Transverse colon (tissue), 4 donors: ENCODE data around the gene TNRC18. TPM values are rescaled to one million over a fixed set of nuclear protein-coding genes. Genes with fewer than 3 reads are reported as not detected.

ENCODE experiments used
- DNase-seq: peaks from one replicate; pipeline ENCODE4 v3.0.0-alpha.2; 2019
- H3K27ac ChIP-seq, 4 donors: fragments of 200-600 bp; sonication (generic); 2 replicates each; pipeline ENCODE4 v1.5.1; 2016 to 2018; ENCODE audit warnings: inconsistent platforms in 4 of 4
- H3K27me3 ChIP-seq: fragments of 200-600 bp; sonication (generic); 2 replicates; pipeline ENCODE4 v1.5.1; 2017; ENCODE audit warnings: inconsistent platforms
- H3K36me3 ChIP-seq, 4 donors: fragments of 200-600 bp; sonication (generic); 2 replicates each; pipeline ENCODE4 v1.5.1; 2017 to 2019; ENCODE audit warnings: inconsistent platforms in 4 of 4
- H3K4me1 ChIP-seq, 4 donors: fragments of 200-600 bp; sonication (generic); 2 replicates each; pipeline ENCODE4 v1.5.1; 2017 to 2020; ENCODE audit warnings: inconsistent platforms in 4 of 4
- H3K4me3 ChIP-seq, 4 donors: fragments of 200-600 bp; sonication (generic); 1 replicate in 1 of 4; 2 replicates in 3 of 4; pipeline versions ENCODE4 v1.5.1 to v1.6.1; 2017 to 2019; ENCODE audit warnings: inconsistent platforms in 4 of 4
- H3K9me3 ChIP-seq, 2 donors: fragments of 200-600 bp; sonication (generic); 2 replicates each; pipeline ENCODE4 v1.5.1; 2017 to 2019; ENCODE audit warnings: inconsistent platforms in 2 of 2
- CTCF ChIP-seq, 5 experiments: fragments of 200-600 bp in 3 of 5; fragments of 450-650 bp in 2 of 5; sonication (generic) in 3 of 5; IDR thresholded peaks; 1 replicate in 2 of 5; 2 replicates in 3 of 5; pipeline ENCODE4 v1.5.1; 2016 to 2017; ENCODE audit warnings: antibody characterized with exemption in 5 of 5, inconsistent platforms in 3 of 5, mild to moderate bottlenecking in 2 of 5, moderate library complexity in 1 of 5
- EP300 ChIP-seq: sonication (generic); formaldehyde crosslinking; IDR thresholded peaks from one replicate; pipeline ENCODE4 v1.6.1; 2017; ENCODE audit warnings: antibody characterized with exemption, low read depth
- POLR2A ChIP-seq: fragments of 450-650 bp; IDR thresholded peaks from one replicate; pipeline ENCODE4 v1.6.1; 2016; ENCODE audit warnings: antibody characterized with exemption, mild to moderate bottlenecking, moderate library complexity
- POLR2AphosphoS5 ChIP-seq, 3 donors: sonication (generic); formaldehyde crosslinking; IDR thresholded peaks; one replicate each; pipeline ENCODE4 v1.6.1; 2016; ENCODE audit warnings: antibody characterized with exemption in 3 of 3
- WGBS, 2 donors: methylation state at CpG; one replicate each; pipeline ENCODE4 v1.1.5; 2018; ENCODE audit warnings: low coverage in 1 of 2; 5-methylcytosine and 5-hydroxymethylcytosine counted together
- in situ Hi-C, 4 donors: fragments of 200-750 bp; cut with MboI; loops; one replicate each; pipeline versions ENCODE4 v1.15.0 to v1.15.1; 2017; ENCODE audit warnings: low sequenced_read_pairs in 3 of 4, low pct_ligation_motif_present in 1 of 4, low pct_unique_long_range_greater_than_20kb in 1 of 4
- intact Hi-C: fragments of 100-400 bp; cut with DNase I; formaldehyde crosslinking; loops from one replicate; pipeline ENCODE4 v1.15.1; 2023; ENCODE audit warnings: low total_unique reads
- total RNA-seq, 4 donors: library from RNA; depleted of rRNA; stranded (reverse); fragments of >200 nt; gene quantifications; one replicate each; pipeline ENCODE4 v1.1.0, GENCODE V29; 2016

The TNRC18 gene
- total RNA-seq, 4 donors from 2014 or later, result 91.2 to 430 (median 175) TPM

DNA sequence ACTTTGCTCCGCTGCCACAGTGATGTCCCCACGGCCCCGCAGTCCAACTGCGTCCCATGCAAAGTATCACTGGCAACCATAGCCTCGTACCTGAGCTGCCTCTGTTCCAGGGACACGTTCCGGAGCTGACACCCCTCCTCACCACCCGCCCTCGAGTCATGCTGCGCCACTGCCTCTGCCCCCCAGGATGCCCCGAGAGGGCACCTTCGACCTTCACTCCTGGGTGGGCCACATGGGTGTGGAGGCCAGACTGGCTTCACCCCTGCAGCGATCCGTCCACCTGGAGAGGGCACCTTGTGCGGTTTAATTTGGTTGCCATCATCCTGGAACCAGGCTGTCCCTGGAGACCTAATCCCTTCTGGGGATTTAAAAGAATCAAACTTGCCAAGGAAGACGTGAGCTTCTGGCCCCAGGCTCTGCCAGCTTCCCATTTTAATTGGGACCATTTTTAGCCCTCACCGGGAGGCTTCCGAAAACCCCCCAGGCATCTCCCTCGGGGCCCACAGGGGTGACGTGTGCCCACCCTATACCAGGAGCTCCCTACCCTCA is 19.2 kb upstream of the TNRC18 start:
- no peaks in the 10 kb centered on the region for H3K9me3 ChIP-seq
- no peak overlapping the region for H3K27ac ChIP-seq
- H3K27me3 ChIP-seq, result no peaks in the 10 kb centered on the region
- peaks cover 0 to 11% (median 0%) of the 10 kb centered on the region in 4 donors for H3K4me1 ChIP-seq
- in situ Hi-C loops (no loop called here), intact Hi-C loops (no loop called here)
- 86% methylated on average over 20 of the region's 20 CpGs; no CpG with 5 or more reads in 1 of the 2 donors for WGBS, 2 donors
- no peak overlapping the region for H3K4me3 ChIP-seq
- H3K36me3 ChIP-seq, result no peaks in the 10 kb centered on the region
- TF ChIP-seq CTCF (IDR thresholded peaks at IDR 0.05) (no peak), POLR2A (no peak), POLR2AphosphoS5 (IDR thresholded peaks at IDR 0.05) (no peak), EP300 (no peak)
- DNase-seq, result no peak

DNA sequence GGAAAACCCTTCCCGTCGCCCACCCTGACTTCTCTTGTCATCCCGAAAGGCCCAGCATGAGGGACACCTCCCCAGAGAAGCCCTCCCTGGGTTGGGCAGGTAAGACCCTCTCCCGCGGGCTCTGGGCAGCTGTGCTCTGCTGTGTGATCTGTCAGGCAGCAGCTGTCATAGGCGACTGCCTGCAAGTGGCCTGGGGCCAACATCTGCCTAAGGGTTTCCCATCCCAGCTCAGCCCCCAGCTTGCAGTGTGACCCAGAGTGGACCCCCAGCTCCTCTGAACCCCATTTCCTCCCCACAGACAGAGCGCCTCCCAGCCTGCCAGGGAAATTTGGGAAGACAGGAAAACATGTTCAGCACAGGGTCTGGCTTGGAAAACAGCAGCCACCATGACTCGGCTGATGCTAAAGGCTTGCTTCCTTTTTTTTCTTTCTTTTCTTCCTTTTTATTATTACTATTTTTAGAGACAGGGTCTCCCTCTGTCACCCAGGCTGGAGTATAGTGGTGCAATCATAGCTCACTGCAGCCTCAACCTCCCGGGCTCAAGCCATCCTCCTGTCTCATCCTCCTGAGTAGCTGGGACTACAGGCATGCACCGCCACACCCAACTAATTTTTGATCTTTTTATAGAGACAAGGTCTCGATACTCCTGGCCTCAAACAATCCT is 18.3 kb upstream of the TNRC18 start:
- Histone ChIP-seq H3K9me3 (no peaks in the 10 kb centered on the region), H3K4me3 (no peak overlapping the region), H3K4me1 (peaks cover 0 to 11% (median 0%) of the 10 kb centered on the region in 4 donors), H3K27ac (no peak overlapping the region), H3K27me3 (no peaks in the 10 kb centered on the region), H3K36me3 (no peaks in the 10 kb centered on the region)
- WGBS, 2 donors, result 63 to 73% methylated on average over 2 to 11 of the region's 11 CpGs
- in situ Hi-C loops, result no loop called here
- intact Hi-C loops, result no loop called here
- TF ChIP-seq CTCF (IDR thresholded peaks at IDR 0.05) (no peak), POLR2AphosphoS5 (IDR thresholded peaks at IDR 0.05) (no peak), EP300 (no peak), POLR2A (no peak)
- DNase-seq, result no peak

GRCh38 chr7:5439572-5440496 is 16.2 kb upstream of the TNRC18 start:
- no peak overlapping the region for H3K27ac ChIP-seq
- no peak for TF ChIP-seq EP300
- no peaks in the 10 kb centered on the region for H3K9me3 ChIP-seq
- no peak overlapping the region for H3K4me3 ChIP-seq
- no peaks in the 10 kb centered on the region for H3K27me3 ChIP-seq
- in situ Hi-C loops (no loop called here), intact Hi-C loops (no loop called here)
- H3K4me1 ChIP-seq, result peaks cover 0 to 4% (median 0%) of the 10 kb centered on the region in 4 donors
- no peaks in the 10 kb centered on the region for H3K36me3 ChIP-seq
- no peak for DNase-seq
- WGBS, 2 donors, result 92 to 100% methylated on average over 3 to 23 of the region's 24 CpGs

DNA sequence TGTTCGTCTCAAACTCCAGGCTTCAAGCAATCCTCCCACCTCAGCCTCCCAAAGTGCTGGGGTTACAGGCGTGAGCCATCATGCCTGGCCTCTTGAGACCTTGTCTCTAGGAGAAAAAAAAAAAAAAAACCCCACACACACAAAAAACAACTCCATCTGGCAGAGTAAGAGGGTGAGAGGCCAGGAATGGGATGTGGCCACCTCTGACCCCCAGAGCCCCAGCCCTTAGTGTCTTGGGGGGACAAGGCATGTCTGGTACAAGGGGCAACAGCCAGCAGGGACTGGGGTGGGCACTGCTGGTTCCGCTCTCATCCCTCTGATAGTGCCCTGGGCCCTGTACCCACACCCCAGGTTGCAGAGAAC is 15.6 kb upstream of the TNRC18 start:
- Histone ChIP-seq H3K4me3 (no peak overlapping the region), H3K27me3 (no peaks in the 10 kb centered on the region), H3K27ac (no peak overlapping the region), H3K9me3 (no peaks in the 10 kb centered on the region), H3K4me1 (peaks cover 0 to 4% (median 0%) of the 10 kb centered on the region in 4 donors), H3K36me3 (no peaks in the 10 kb centered on the region)
- in situ Hi-C loops (no loop called here), intact Hi-C loops (no loop called here)
- DNase-seq, result no peak
- 70 to 88% methylated on average over 2 to 3 of the region's 3 CpGs for WGBS, 2 donors
- TF ChIP-seq POLR2AphosphoS5 (IDR thresholded peaks at IDR 0.05) (no peak), POLR2A (no peak), CTCF (IDR thresholded peaks at IDR 0.05) (no peak), EP300 (no peak)
